Measurements from ENCODE around the gene PROS1. TPM values are rescaled to one million over a fixed set of nuclear protein-coding genes. Genes with fewer than 3 reads are reported as not detected.

Gene PROS1
- total and polyA plus RNA-seq, 9 of the 15 experiments (the other 6 are each of a cell fraction or from before 2014, with no cell fraction given) = 5.5 to 50.5 (median 22.7) TPM

GRCh38 chr3:93994056-93994455 is 20.4 kb upstream of the PROS1 start (continued):
- no peak for TF ChIP-seq E2F4 (CRISPR knock-in tag; IDR thresholded peaks at IDR 0.05; ENCODE audit: low read depth)
- no peak for TF ChIP-seq CBX3 (IDR thresholded peaks at IDR 0.05; ENCODE audit: borderline replicate concordance in 1 of 2, low read length in 2 of 2)
- no peak for TF ChIP-seq NR1H2 (CRISPR knock-in tag; IDR thresholded peaks at IDR 0.05)
- no peak for TF ChIP-seq ZNF668 (CRISPR knock-in tag; IDR thresholded peaks at IDR 0.05)

- H3K4me1 ChIP-seq (replicated peaks in 1 of 2; ENCODE audit: control insufficient read depth in 2 of 2, insufficient read depth in 2 of 2, low read length in 2 of 2) = peaks cover 2 to 6% of the 10 kb centered on the region in 2 experiments; a peak in 2 of 5 replicates
- H3K9ac ChIP-seq (ENCODE audit: insufficient read depth in 1 of 2, low read depth in 2 of 2, low read length in 2 of 2) = no peak overlapping the region
- H3K79me2 ChIP-seq (ENCODE audit: control insufficient read depth, insufficient read depth, low read length) = peaks cover 51% of the 10 kb centered on the region
- no peaks in the 10 kb centered on the region for H3K27me3 ChIP-seq (ENCODE audit: control insufficient read depth in 2 of 2, insufficient read depth in 2 of 2, low read length in 2 of 2)
- no peak overlapping the region for H2AFZ ChIP-seq (ENCODE audit: low read depth, low read length)
- H3K36me3 ChIP-seq (ENCODE audit: control insufficient read depth, insufficient read depth, low read length) = peaks cover 3% of the 10 kb centered on the region; the same call in 1 of the 3 replicates
- no peak overlapping the region for H3K4me2 ChIP-seq (ENCODE audit: insufficient read depth, low read length)
- H4K20me1 ChIP-seq (replicated peaks; ENCODE audit: control insufficient read depth, insufficient read depth, low read length) = no peaks in the 10 kb centered on the region
- ChIA-PET POLR2A (no interaction called here), CTCF (ENCODE audit: low intra/inter-chr PET ratio) (no interaction called here)
- intact Hi-C loops (cut with micrococcal nuclease) = no loop called here
- no TSS peak for BruUV-seq (replicated peaks)
- H3K27ac ChIP-seq (ENCODE audit: extremely low read depth, low read depth, low read length) = no peak overlapping the region
- in situ Hi-C loops (cut with MboI) = no loop called here
- DNase-seq (ENCODE audit: extremely low read depth in 1 of 4, low spot score in 3 of 4) (no peak), FAIRE-seq (no peak), ATAC-seq (no peak)
- whole genome bisulfite sequencing (ENCODE audit: insufficient coverage, low coverage, missing lambda C conversion rate) = 75% methylated on average over 3 of the region's 3 CpGs
- H3K9me1 ChIP-seq (ENCODE audit: control insufficient read depth, insufficient read depth, low read length) = no peaks in the 10 kb centered on the region
- no peak overlapping the region for H3K4me3 ChIP-seq
- H3K9me3 ChIP-seq (replicated peaks; ENCODE audit: control insufficient read depth, insufficient read depth, low read depth, low read length) = no peaks in the 10 kb centered on the region
- TF ChIP-seq PCBP2 (IDR thresholded peaks at IDR 0.05; ENCODE audit: low read depth, low read length, poor library complexity, severe bottlenecking) (no peak), FUS (optimal IDR thresholded peaks at IDR 0.05; ENCODE audit: low read depth, low read length) (no peak), JUN (IDR thresholded peaks at IDR 0.05; ENCODE audit: borderline replicate concordance, low read depth, low read length) (no peak), JUN (CRISPR knock-in tag; IDR thresholded peaks at IDR 0.05; ENCODE audit: borderline replicate concordance) (no peak), THAP7 (CRISPR knock-in tag; IDR thresholded peaks at IDR 0.05) (no peak), PATZ1 (CRISPR knock-in tag; IDR thresholded peaks at IDR 0.05; ENCODE audit: borderline replicate concordance) (no peak)
Observed at GRCh38 chr3:93992207-93992606, 18.5 kb upstream of the PROS1 start.

Data from K562 (cell line).